ENCODE data around the gene PAX7. TPM values are rescaled to one million over a fixed set of nuclear protein-coding genes. Genes with fewer than 3 reads are reported as not detected.

The PAX7 gene
- total and polyA plus RNA-seq, 2 donors (not counting 3 experiments of a cell fraction or from before 2014, with no cell fraction given): not detected

DNA sequence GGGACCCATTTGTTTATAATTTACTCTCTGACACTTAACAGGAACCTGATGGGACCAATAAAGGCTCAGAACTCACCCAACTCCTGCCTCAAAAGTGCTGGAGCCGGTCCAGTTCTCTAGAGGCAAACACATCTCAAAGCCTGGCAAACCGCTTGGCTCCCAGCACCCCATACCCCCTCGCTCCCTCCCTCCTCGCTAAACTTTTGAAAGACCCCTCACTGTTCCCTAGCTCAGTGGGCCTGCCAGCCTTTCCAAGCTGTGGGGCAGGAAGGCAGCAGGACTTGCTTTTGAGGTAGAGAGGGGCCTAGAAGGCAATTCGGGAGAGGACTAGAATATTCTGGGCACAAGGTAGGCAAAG lies 40.2 kb downstream of the PAX7 start:
- POLR2A ChIA-PET: no interaction called here
- intact Hi-C loops (cut with micrococcal nuclease) (no loop called here), dilution Hi-C loops (cut with MboI; ENCODE audit: extremely low pct_ligation_motif_present, low sequenced_read_pairs) (no loop called here)
- H3K9me3 ChIP-seq (replicated peaks; ENCODE audit: control insufficient read depth, insufficient read depth, low read length): no peaks in the 10 kb centered on the region
- no peak for TF ChIP-seq MYC (IDR thresholded peaks at IDR 0.05; ENCODE audit: low read depth, low read length)
- TF ChIP-seq, protein P1, sequence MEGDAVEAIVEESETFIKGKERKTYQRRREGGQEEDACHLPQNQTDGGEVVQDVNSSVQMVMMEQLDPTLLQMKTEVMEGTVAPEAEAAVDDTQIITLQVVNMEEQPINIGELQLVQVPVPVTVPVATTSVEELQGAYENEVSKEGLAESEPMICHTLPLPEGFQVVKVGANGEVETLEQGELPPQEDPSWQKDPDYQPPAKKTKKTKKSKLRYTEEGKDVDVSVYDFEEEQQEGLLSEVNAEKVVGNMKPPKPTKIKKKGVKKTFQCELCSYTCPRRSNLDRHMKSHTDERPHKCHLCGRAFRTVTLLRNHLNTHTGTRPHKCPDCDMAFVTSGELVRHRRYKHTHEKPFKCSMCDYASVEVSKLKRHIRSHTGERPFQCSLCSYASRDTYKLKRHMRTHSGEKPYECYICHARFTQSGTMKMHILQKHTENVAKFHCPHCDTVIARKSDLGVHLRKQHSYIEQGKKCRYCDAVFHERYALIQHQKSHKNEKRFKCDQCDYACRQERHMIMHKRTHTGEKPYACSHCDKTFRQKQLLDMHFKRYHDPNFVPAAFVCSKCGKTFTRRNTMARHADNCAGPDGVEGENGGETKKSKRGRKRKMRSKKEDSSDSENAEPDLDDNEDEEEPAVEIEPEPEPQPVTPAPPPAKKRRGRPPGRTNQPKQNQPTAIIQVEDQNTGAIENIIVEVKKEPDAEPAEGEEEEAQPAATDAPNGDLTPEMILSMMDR (IDR thresholded peaks at IDR 0.05; ENCODE audit: extremely low read depth in 1 of 2, insufficient read depth in 1 of 2, low read depth in 1 of 2, low read length in 2 of 2): no peak
- TF ChIP-seq EZH2 (IDR thresholded peaks at IDR 0.05; ENCODE audit: borderline replicate concordance, low read depth, low read length, severe bottlenecking): no peak
- TF ChIP-seq POLR2A (IDR thresholded peaks at IDR 0.05; ENCODE audit: low read depth, low read length): no peak
- TF ChIP-seq GATA2 (IDR thresholded peaks at IDR 0.05; ENCODE audit: insufficient read depth, insufficient read length, low read depth, low read length): no peak
- no peak for TF ChIP-seq FOS (IDR thresholded peaks at IDR 0.05; ENCODE audit: borderline replicate concordance, insufficient read depth, low read length)
- TF ChIP-seq MAX (IDR thresholded peaks at IDR 0.05; ENCODE audit: insufficient read depth, insufficient read length): no peak
- no peak for TF ChIP-seq POLR2AphosphoS5 (IDR thresholded peaks at IDR 0.05; ENCODE audit: insufficient read depth, low read depth, low read length)
- no peak for TF ChIP-seq JUN (IDR thresholded peaks at IDR 0.05; ENCODE audit: borderline replicate concordance, insufficient read depth, insufficient read length, low read depth)
- H3K4me3 ChIP-seq (replicated peaks in 1 of 3; ENCODE audit: insufficient read depth in 1 of 3, low read depth in 1 of 3, low read length in 3 of 3): no peak overlapping the region
- no peaks in the 10 kb centered on the region for H3K79me2 ChIP-seq (ENCODE audit: control insufficient read depth, insufficient read depth, low read length)
- no peaks in the 10 kb centered on the region for H3K4me1 ChIP-seq (ENCODE audit: control insufficient read depth, extremely low read depth, insufficient read depth, low read length)
- H2AFZ ChIP-seq (ENCODE audit: low read depth, low read length): no peak overlapping the region
- DNase-seq (ENCODE audit: low read depth, low spot score) (no peak), FAIRE-seq (no peak)
- H4K20me1 ChIP-seq (replicated peaks; ENCODE audit: control insufficient read depth, extremely low read depth, insufficient read depth, low read length): no peaks in the 10 kb centered on the region
- BruUV-seq (replicated peaks): no TSS peak
- no peaks in the 10 kb centered on the region for H3K9me1 ChIP-seq (replicated peaks; ENCODE audit: control insufficient read depth, extremely low read depth, insufficient read depth, low read length)
- H3K9ac ChIP-seq (replicated peaks; ENCODE audit: extremely low read depth, insufficient read depth, low read length): no peak overlapping the region
- peaks cover 0 to 6% of the 10 kb centered on the region in 2 experiments for H3K27me3 ChIP-seq (ENCODE audit: control insufficient read depth in 2 of 2, insufficient read depth in 2 of 2, low read length in 2 of 2)
- no peaks in the 10 kb centered on the region for H3K36me3 ChIP-seq (ENCODE audit: control insufficient read depth in 2 of 2, extremely low read depth in 1 of 2, insufficient read depth in 2 of 2, low read length in 2 of 2)
- no peak overlapping the region for H3K27ac ChIP-seq (ENCODE audit: insufficient read depth, low read depth, low read length)
- CTCF ChIA-PET: no interaction called here
- no peak overlapping the region for H3K4me2 ChIP-seq (ENCODE audit: insufficient read depth, low read length)
